Esophagus muscularis mucosa (tissue), 4 donors: ENCODE data around the gene ZBED1. TPM values are rescaled to one million over a fixed set of nuclear protein-coding genes. Genes with fewer than 3 reads are reported as not detected.

Experiments used
- DNase-seq: peaks from one replicate; pipeline ENCODE4 v3.0.0-alpha.2; 2017; ENCODE audit errors: extremely low spot score
- H3K27ac ChIP-seq, 4 donors: fragments of 200-600 bp; sonication (generic); replicated peaks in 1 of 4; 1 replicate in 3 of 4; 2 replicates in 1 of 4; pipeline ENCODE4 v1.5.1; 2016 to 2019; ENCODE audit warnings: mild to moderate bottlenecking in 1 of 4
- H3K27me3 ChIP-seq, 4 donors: fragments of 200-600 bp; sonication (generic); one replicate each; pipeline versions ENCODE4 v1.5.1 to v1.6.0; 2016 to 2019
- H3K36me3 ChIP-seq, 4 donors: fragments of 200-600 bp; sonication (generic); one replicate each; pipeline ENCODE4 v1.5.1; 2016 to 2019
- H3K4me1 ChIP-seq, 4 donors: fragments of 200-600 bp; sonication (generic); one replicate each; pipeline ENCODE4 v1.5.1; 2016 to 2019
- H3K4me3 ChIP-seq, 4 donors: fragments of 200-600 bp; sonication (generic); 1 replicate in 2 of 4; 2 replicates in 2 of 4; pipeline ENCODE4 v1.5.1; 2016 to 2019; ENCODE audit warnings: mild to moderate bottlenecking in 4 of 4, moderate library complexity in 1 of 4
- H3K9me3 ChIP-seq, 4 donors: fragments of 200-600 bp; sonication (generic); 1 replicate in 3 of 4; 2 replicates in 1 of 4; pipeline ENCODE4 v1.5.1; 2016 to 2019
- CTCF ChIP-seq, 3 experiments: fragments of 200-600 bp in 2 of 3; fragments of 450-650 bp in 1 of 3; sonication (generic) in 2 of 3; IDR thresholded peaks; one replicate each; pipeline ENCODE4 v1.5.1; 2017 to 2019; ENCODE audit warnings: antibody characterized with exemption in 3 of 3, mild to moderate bottlenecking in 2 of 3, moderate library complexity in 1 of 3
- EP300 ChIP-seq: sonication (generic); formaldehyde crosslinking; IDR thresholded peaks from one replicate; pipeline ENCODE4 v1.6.1; 2017; ENCODE audit warnings: antibody characterized with exemption
- POLR2A ChIP-seq: fragments of 450-650 bp; IDR thresholded peaks from one replicate; pipeline ENCODE4 v1.6.1; 2017; ENCODE audit warnings: antibody characterized with exemption, moderate library complexity, mild to moderate bottlenecking, low read depth
- POLR2AphosphoS5 ChIP-seq, 2 donors: sonication (generic); formaldehyde crosslinking; IDR thresholded peaks; one replicate each; pipeline ENCODE4 v1.6.1; 2017; ENCODE audit warnings: antibody characterized with exemption in 2 of 2
- WGBS: methylation state at CpG from one replicate; pipeline ENCODE4 v1.1.5; 2018; 5-methylcytosine and 5-hydroxymethylcytosine counted together
- intact Hi-C: fragments of 100-400 bp; cut with DNase I; formaldehyde crosslinking; loops from one replicate; pipeline ENCODE4 v1.15.1; 2023
- total RNA-seq, 4 donors: library from RNA; depleted of rRNA; stranded (reverse); fragments of >200 nt; gene quantifications; one replicate each; pipeline versions ENCODE4 v1.1.0 to v1.2.1, GENCODE V29; 2016

Gene ZBED1
- total RNA-seq, 4 donors from 2014 or later: 32.8 to 44.8 (median 39.5) TPM

GRCh38 chrX:2533424-2533823, 32.6 kb upstream of the ZBED1 start:
- no peak for TF ChIP-seq EP300
- TF ChIP-seq POLR2A: no peak
- TF ChIP-seq POLR2AphosphoS5 (IDR thresholded peaks at IDR 0.05): no peak
- no peak for TF ChIP-seq CTCF (IDR thresholded peaks at IDR 0.05)
- Histone ChIP-seq H3K36me3 (no peaks in the 10 kb centered on the region), H3K27ac (no peak overlapping the region), H3K27me3 (no peaks in the 10 kb centered on the region), H3K4me3 (no peak overlapping the region), H3K4me1 (peaks cover 0 to 4% (median 0%) of the 10 kb centered on the region in 4 donors), H3K9me3 (no peaks in the 10 kb centered on the region)
- 67% methylated on average over 8 of the region's 8 CpGs for WGBS
- intact Hi-C loops: no loop called here
- DNase-seq: no peak

DNA sequence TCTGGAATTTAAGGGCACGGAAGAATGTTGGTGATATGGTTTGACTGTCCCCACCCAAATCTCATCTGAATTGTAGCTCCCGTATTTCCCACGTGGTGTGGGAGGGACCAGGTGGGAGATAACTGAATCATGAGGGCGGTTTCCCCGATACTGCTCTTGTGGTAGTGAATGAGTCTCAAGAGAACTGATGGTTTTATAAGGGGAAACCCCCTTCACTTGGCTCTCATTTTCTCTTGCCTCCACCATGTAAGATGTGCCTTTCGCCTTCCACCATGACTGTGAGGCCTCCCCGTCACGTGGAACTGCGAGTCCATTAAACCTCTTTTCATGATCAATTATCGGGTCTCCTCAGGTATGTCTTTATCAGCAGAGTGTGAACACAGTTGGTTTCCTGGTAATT, 25.6 kb upstream of the ZBED1 start:
- no peak overlapping the region for H3K4me3 ChIP-seq
- no peaks in the 10 kb centered on the region for H3K36me3 ChIP-seq
- peaks cover 0 to 12% (median 0%) of the 10 kb centered on the region in 4 donors for H3K27me3 ChIP-seq
- TF ChIP-seq CTCF (IDR thresholded peaks at IDR 0.05): no peak
- TF ChIP-seq EP300: no peak
- TF ChIP-seq POLR2A: no peak
- no peak for TF ChIP-seq POLR2AphosphoS5 (IDR thresholded peaks at IDR 0.05)
- H3K4me1 ChIP-seq: no peaks in the 10 kb centered on the region
- H3K9me3 ChIP-seq: no peaks in the 10 kb centered on the region
- no peak for DNase-seq
- H3K27ac ChIP-seq: no peak overlapping the region
- intact Hi-C loops: no loop called here
- 89% methylated on average over 10 of the region's 10 CpGs for WGBS

DNA sequence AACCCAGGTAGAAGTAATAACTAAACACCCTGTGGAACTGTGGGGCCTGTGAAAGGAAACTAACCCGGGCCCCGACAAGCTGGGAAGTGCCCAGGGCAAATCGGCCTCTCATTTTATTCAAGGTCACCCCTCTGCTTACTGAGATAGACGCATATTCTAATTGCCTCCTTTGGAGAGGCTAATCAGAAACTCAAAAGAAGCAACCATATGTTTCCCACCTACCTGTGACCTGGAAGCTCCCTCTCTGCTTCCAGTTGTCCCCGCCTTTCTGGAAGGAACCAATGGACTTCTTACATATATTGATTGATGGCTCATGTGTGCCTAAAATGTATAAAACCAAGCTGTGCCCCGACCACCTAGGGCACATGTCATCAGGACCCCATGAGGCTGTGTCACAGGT, 23.1 kb upstream of the ZBED1 start:
- 65% methylated on average over 6 of the region's 6 CpGs for WGBS
- intact Hi-C loops: no loop called here
- DNase-seq: no peak
- Histone ChIP-seq H3K36me3 (no peaks in the 10 kb centered on the region), H3K4me3 (no peak overlapping the region), H3K27ac (no peak overlapping the region), H3K27me3 (peaks cover 0 to 12% (median 0%) of the 10 kb centered on the region in 4 donors), H3K4me1 (no peaks in the 10 kb centered on the region), H3K9me3 (no peaks in the 10 kb centered on the region)
- TF ChIP-seq EP300 (no peak), POLR2AphosphoS5 (IDR thresholded peaks at IDR 0.05) (no peak), POLR2A (no peak), CTCF (IDR thresholded peaks at IDR 0.05) (no peak)

DNA sequence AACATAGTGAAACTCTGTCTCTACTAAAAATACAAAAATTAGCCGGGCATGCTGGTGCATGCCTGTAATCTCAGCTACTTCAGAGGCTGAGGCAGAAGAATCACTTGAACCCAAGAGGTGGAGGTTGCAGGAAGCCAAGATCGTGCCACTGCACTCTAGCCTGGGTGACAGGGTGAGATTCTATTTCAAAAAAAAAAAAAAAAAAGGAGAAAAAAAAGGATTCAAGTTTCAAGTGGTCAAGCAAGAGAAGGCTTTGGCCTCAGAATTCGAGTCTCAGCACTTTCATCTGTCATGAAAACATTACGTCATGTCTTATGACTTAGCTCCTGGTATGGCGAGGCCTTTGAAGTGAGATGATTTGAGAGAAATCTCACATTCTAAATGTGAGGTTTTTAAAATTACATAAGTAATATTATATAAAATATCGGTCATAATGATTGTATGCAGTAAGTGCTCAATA, 21.2 kb upstream of the ZBED1 start:
- Histone ChIP-seq H3K36me3 (no peaks in the 10 kb centered on the region), H3K27me3 (peaks cover 0 to 12% (median 0%) of the 10 kb centered on the region in 4 donors), H3K4me3 (no peak overlapping the region), H3K4me1 (no peaks in the 10 kb centered on the region), H3K27ac (no peak overlapping the region), H3K9me3 (no peaks in the 10 kb centered on the region)
- intact Hi-C loops: no loop called here
- no peak for DNase-seq
- TF ChIP-seq POLR2A (no peak), CTCF (IDR thresholded peaks at IDR 0.05) (no peak), POLR2AphosphoS5 (IDR thresholded peaks at IDR 0.05) (no peak), EP300 (no peak)
- WGBS: 77% methylated on average over 6 of the region's 6 CpGs
